NOMO-1 treated with dmso at 0.1 percent for 144 hours (cell line): Measurements from ENCODE around the gene ALCAM.

ENCODE experiments used
- DNase-seq: peaks from one replicate; lab custom pipeline; 2025; ENCODE audit not compliant: unreplicated experiment; lab: John Stamatoyannopoulos, UW

ALCAM gene

GRCh38 chr3:105526360-105527111, 159.8 kb downstream of the ALCAM start:
- no peak for DNase-seq

GRCh38 chr3:105527535-105527934, 160.8 kb downstream of the ALCAM start:
- DNase-seq, result no peak

GRCh38 chr3:105527949-105528348, 161.2 kb downstream of the ALCAM start:
- no peak for DNase-seq

- DNase-seq, result no peak
These were observed 162.2 kb downstream of the ALCAM start for GRCh38 chr3:105528955-105529354.

GRCh38 chr3:105529456-105529855, 162.7 kb downstream of the ALCAM start:
- no peak for DNase-seq

- DNase-seq, result no peak
These were observed 165.5 kb downstream of the ALCAM start for GRCh38 chr3:105532251-105532650.

GRCh38 chr3:105533960-105534359, 167.3 kb downstream of the ALCAM start:
- DNase-seq, result no peak

- no peak for DNase-seq
These were observed 167.8 kb downstream of the ALCAM start for GRCh38 chr3:105534491-105534890.

GRCh38 chr3:105537371-105538080, 170.8 kb downstream of the ALCAM start:
- DNase-seq, result no peak

GRCh38 chr3:105538483-105538882, 171.8 kb downstream of the ALCAM start:
- DNase-seq, result no peak

- DNase-seq, result no peak
These were observed 173.2 kb downstream of the ALCAM start for GRCh38 chr3:105539897-105540296.

- no peak for DNase-seq
These were observed 175.7 kb downstream of the ALCAM start for GRCh38 chr3:105542282-105543019.

- DNase-seq, result no peak
These were observed 178.3 kb downstream of the ALCAM start for GRCh38 chr3:105545051-105545450.

- DNase-seq, result no peak
These were observed 187.1 kb downstream of the ALCAM start for GRCh38 chr3:105553851-105554250.

GRCh38 chr3:105555206-105555605, 188.5 kb downstream of the ALCAM start:
- DNase-seq, result no peak

- no peak for DNase-seq
These were observed 193.1 kb downstream of the ALCAM start for GRCh38 chr3:105559856-105560255.

GRCh38 chr3:105561876-105562275, 195.2 kb downstream of the ALCAM start:
- DNase-seq, result no peak

- DNase-seq, result no peak
These were observed 198.0 kb downstream of the ALCAM start for GRCh38 chr3:105564546-105565288.

GRCh38 chr3:105571005-105571404, 204.3 kb downstream of the ALCAM start:
- no peak for DNase-seq

GRCh38 chr3:105572501-105572900, 205.8 kb downstream of the ALCAM start:
- no peak for DNase-seq

GRCh38 chr3:105579439-105579838, 212.7 kb downstream of the ALCAM start:
- DNase-seq, result no peak
